ENCODE results near the gene CTXN3. TPM values are rescaled to one million over a fixed set of nuclear protein-coding genes. Genes with fewer than 3 reads are reported as not detected.

Gene CTXN3
- not detected in 2 replicates for total RNA-seq

- intact Hi-C loops (cut with micrococcal nuclease), result no loop called here
- no peak for DNase-seq (ENCODE audit: low spot score)
- no peaks in the 10 kb centered on the region for H3K9me3 Mint-ChIP-seq
- H3K4me1 Mint-ChIP-seq (ENCODE audit: low read depth), result no peaks in the 10 kb centered on the region
- no peak within 1 kb of the TSS for H3K27ac Mint-ChIP-seq
- H3K27me3 Mint-ChIP-seq (ENCODE audit: insufficient read depth), result peaks cover 8% of the 10 kb centered on the region
- no peaks in the 10 kb centered on the region for H3K36me3 Mint-ChIP-seq (ENCODE audit: low read depth)
- H3K4me3 Mint-ChIP-seq, result no peak within 1 kb of the TSS
These were observed at the start of gene CTXN3 for GRCh38 chr5:127649018-127649439. TSS of gene CTXN3 (plus strand) at chr5:127649082. CDS start at chr5:127657522, 8,440 bp downstream.

DNA sequence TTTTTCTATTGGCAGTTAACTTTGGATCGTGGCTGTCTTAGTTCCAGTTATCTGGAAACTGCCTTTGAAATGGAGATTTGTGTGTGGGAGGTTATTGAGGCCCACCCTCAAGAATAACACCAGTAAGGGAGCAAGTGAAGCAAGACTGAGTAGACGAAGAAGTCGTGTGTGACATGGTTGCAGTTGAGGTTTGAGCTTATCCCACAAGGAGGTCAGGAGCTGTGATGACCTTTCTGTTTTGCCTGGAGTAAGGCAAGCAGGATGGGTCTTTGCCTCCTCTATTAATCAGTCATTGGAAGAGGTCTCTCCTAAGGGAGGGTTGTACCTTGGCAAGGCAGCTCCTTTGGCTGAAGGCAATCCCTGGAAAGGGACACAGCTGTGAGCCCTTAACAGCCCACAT lies 49.6 kb upstream of the CTXN3 start:
- H3K36me3 Mint-ChIP-seq (ENCODE audit: low read depth), result no peaks in the 10 kb centered on the region
- H3K4me3 Mint-ChIP-seq, result no peak overlapping the region
- peaks cover 14% of the 10 kb centered on the region for H3K4me1 Mint-ChIP-seq (ENCODE audit: low read depth)
- DNase-seq (ENCODE audit: low spot score), result no peak
- no peaks in the 10 kb centered on the region for H3K27me3 Mint-ChIP-seq (ENCODE audit: insufficient read depth)
- H3K27ac Mint-ChIP-seq, result no peak overlapping the region
- H3K9me3 Mint-ChIP-seq, result no peaks in the 10 kb centered on the region
- intact Hi-C loops (cut with micrococcal nuclease), result no loop called here

DNA sequence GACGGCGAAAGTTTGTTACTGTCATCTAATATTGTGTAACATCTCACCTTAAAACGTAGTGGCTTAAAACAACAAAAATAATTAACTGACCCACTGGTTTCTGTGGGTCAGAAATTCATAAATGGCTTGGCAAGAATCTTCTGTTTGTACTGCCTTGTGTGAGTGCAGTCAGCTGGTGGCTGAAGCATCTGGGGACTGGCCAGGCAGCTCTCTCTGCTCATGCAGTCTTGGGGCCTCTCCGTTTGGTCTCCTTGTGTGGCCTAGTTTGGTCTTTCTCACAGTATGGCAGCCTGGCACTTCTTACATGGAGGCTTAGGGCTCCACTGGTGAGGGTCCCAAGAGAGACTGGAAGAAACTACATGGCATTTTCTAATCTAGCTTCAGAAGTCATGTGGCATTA lies 49.0 kb upstream of the CTXN3 start:
- no peaks in the 10 kb centered on the region for H3K27me3 Mint-ChIP-seq (ENCODE audit: insufficient read depth)
- no peak for DNase-seq (ENCODE audit: low spot score)
- H3K9me3 Mint-ChIP-seq, result no peaks in the 10 kb centered on the region
- H3K4me1 Mint-ChIP-seq (ENCODE audit: low read depth), result peaks cover 14% of the 10 kb centered on the region
- intact Hi-C loops (cut with micrococcal nuclease), result no loop called here
- no peak overlapping the region for H3K4me3 Mint-ChIP-seq
- H3K36me3 Mint-ChIP-seq (ENCODE audit: low read depth), result no peaks in the 10 kb centered on the region
- no peak overlapping the region for H3K27ac Mint-ChIP-seq

GRCh38 chr5:127601111-127601510 lies 47.8 kb upstream of the CTXN3 start:
- no peak for DNase-seq (ENCODE audit: low spot score)
- Mint-ChIP-seq H3K27ac (no peak overlapping the region), H3K4me3 (no peak overlapping the region), H3K27me3 (ENCODE audit: insufficient read depth) (no peaks in the 10 kb centered on the region), H3K36me3 (ENCODE audit: low read depth) (no peaks in the 10 kb centered on the region), H3K4me1 (ENCODE audit: low read depth) (peaks cover 6% of the 10 kb centered on the region), H3K9me3 (no peaks in the 10 kb centered on the region)
- intact Hi-C loops (cut with micrococcal nuclease), result no loop called here

GRCh38 chr5:127601601-127602000 lies 47.3 kb upstream of the CTXN3 start:
- intact Hi-C loops (cut with micrococcal nuclease), result no loop called here
- no peak overlapping the region for H3K27ac Mint-ChIP-seq
- H3K36me3 Mint-ChIP-seq (ENCODE audit: low read depth), result no peaks in the 10 kb centered on the region
- H3K4me1 Mint-ChIP-seq (ENCODE audit: low read depth), result peaks cover 5% of the 10 kb centered on the region
- no peaks in the 10 kb centered on the region for H3K9me3 Mint-ChIP-seq
- H3K27me3 Mint-ChIP-seq (ENCODE audit: insufficient read depth), result no peaks in the 10 kb centered on the region
- no peak for DNase-seq (ENCODE audit: low spot score)
- H3K4me3 Mint-ChIP-seq, result no peak overlapping the region

DNA sequence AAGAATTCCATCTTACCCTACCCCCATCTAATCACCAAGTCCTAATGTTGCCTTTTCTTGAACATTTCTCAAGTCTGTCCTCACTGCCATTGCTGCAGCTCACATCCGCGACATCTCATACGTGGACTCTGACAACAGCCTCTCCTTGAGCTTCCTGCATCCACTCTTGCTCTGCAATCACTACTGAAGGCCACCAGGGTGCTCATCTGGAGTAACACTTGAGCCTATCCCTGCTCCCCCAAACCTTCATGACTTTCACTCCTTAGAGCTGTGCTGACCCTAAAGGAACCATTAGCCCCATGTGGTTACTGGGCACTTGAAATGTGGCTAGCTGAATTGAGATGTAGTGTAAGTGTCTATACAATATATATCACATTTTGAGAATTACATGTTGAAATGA lies 46.4 kb upstream of the CTXN3 start:
- H3K27ac Mint-ChIP-seq, result no peak overlapping the region
- peaks cover 5% of the 10 kb centered on the region for H3K4me1 Mint-ChIP-seq (ENCODE audit: low read depth)
- DNase-seq (ENCODE audit: low spot score), result no peak
- intact Hi-C loops (cut with micrococcal nuclease), result no loop called here
- no peak overlapping the region for H3K4me3 Mint-ChIP-seq
- H3K27me3 Mint-ChIP-seq (ENCODE audit: insufficient read depth), result no peaks in the 10 kb centered on the region
- H3K36me3 Mint-ChIP-seq (ENCODE audit: low read depth), result no peaks in the 10 kb centered on the region
- H3K9me3 Mint-ChIP-seq, result no peaks in the 10 kb centered on the region

GRCh38 chr5:127602896-127603844 lies 45.7 kb upstream of the CTXN3 start:
- Mint-ChIP-seq H3K27ac (no peak overlapping the region), H3K4me3 (no peak overlapping the region), H3K4me1 (ENCODE audit: low read depth) (peaks cover 5% of the 10 kb centered on the region), H3K9me3 (no peaks in the 10 kb centered on the region), H3K27me3 (ENCODE audit: insufficient read depth) (no peaks in the 10 kb centered on the region), H3K36me3 (ENCODE audit: low read depth) (no peaks in the 10 kb centered on the region)
- intact Hi-C loops (cut with micrococcal nuclease), result no loop called here
- DNase-seq (ENCODE audit: low spot score), result no peak

GRCh38 chr5:127608077-127608660 lies 40.7 kb upstream of the CTXN3 start:
- peaks cover 5% of the 10 kb centered on the region for H3K4me1 Mint-ChIP-seq (ENCODE audit: low read depth)
- H3K36me3 Mint-ChIP-seq (ENCODE audit: low read depth), result no peaks in the 10 kb centered on the region
- no peaks in the 10 kb centered on the region for H3K27me3 Mint-ChIP-seq (ENCODE audit: insufficient read depth)
- H3K9me3 Mint-ChIP-seq, result no peaks in the 10 kb centered on the region
- H3K4me3 Mint-ChIP-seq, result no peak overlapping the region
- H3K27ac Mint-ChIP-seq, result no peak overlapping the region
- no peak for DNase-seq (ENCODE audit: low spot score)
- intact Hi-C loops (cut with micrococcal nuclease), result no loop called here

GRCh38 chr5:127609011-127609410 lies 39.9 kb upstream of the CTXN3 start:
- no peaks in the 10 kb centered on the region for H3K4me1 Mint-ChIP-seq (ENCODE audit: low read depth)
- no peak overlapping the region for H3K27ac Mint-ChIP-seq
- no peaks in the 10 kb centered on the region for H3K9me3 Mint-ChIP-seq
- intact Hi-C loops (cut with micrococcal nuclease), result no loop called here
- DNase-seq (ENCODE audit: low spot score), result no peak
- no peaks in the 10 kb centered on the region for H3K36me3 Mint-ChIP-seq (ENCODE audit: low read depth)
- no peak overlapping the region for H3K4me3 Mint-ChIP-seq
- no peaks in the 10 kb centered on the region for H3K27me3 Mint-ChIP-seq (ENCODE audit: insufficient read depth)

DNA sequence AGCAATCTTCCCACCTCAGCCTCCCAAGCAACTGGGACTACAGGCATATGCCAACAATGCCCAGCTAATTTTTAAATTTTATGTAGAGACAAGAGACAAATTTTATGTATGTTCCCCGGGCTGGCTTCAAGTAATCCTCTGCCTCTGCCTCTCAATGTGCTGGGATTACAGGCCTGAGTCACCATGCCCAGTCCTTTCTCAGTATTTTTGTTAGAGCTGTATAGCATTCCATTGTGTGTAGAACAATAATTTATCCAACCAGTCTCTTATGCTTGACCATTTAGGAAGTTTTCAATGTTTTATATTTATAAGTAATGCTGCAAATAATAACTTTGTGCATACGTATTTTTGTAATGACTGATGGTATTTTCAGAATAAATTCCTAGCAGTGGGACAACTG lies 38.9 kb upstream of the CTXN3 start:
- DNase-seq (ENCODE audit: low spot score), result no peak
- no peak overlapping the region for H3K4me3 Mint-ChIP-seq
- intact Hi-C loops (cut with micrococcal nuclease), result no loop called here
- H3K27me3 Mint-ChIP-seq (ENCODE audit: insufficient read depth), result no peaks in the 10 kb centered on the region
- no peaks in the 10 kb centered on the region for H3K9me3 Mint-ChIP-seq
- no peaks in the 10 kb centered on the region for H3K4me1 Mint-ChIP-seq (ENCODE audit: low read depth)
- H3K27ac Mint-ChIP-seq, result no peak overlapping the region
- no peaks in the 10 kb centered on the region for H3K36me3 Mint-ChIP-seq (ENCODE audit: low read depth)

GRCh38 chr5:127612441-127613141 lies 36.3 kb upstream of the CTXN3 start:
- Mint-ChIP-seq H3K4me3 (no peak overlapping the region), H3K27ac (no peak overlapping the region), H3K36me3 (ENCODE audit: low read depth) (no peaks in the 10 kb centered on the region), H3K9me3 (no peaks in the 10 kb centered on the region), H3K27me3 (ENCODE audit: insufficient read depth) (no peaks in the 10 kb centered on the region), H3K4me1 (ENCODE audit: low read depth) (no peaks in the 10 kb centered on the region)
- DNase-seq (ENCODE audit: low spot score), result no peak
- intact Hi-C loops (cut with micrococcal nuclease), result no loop called here

DNA sequence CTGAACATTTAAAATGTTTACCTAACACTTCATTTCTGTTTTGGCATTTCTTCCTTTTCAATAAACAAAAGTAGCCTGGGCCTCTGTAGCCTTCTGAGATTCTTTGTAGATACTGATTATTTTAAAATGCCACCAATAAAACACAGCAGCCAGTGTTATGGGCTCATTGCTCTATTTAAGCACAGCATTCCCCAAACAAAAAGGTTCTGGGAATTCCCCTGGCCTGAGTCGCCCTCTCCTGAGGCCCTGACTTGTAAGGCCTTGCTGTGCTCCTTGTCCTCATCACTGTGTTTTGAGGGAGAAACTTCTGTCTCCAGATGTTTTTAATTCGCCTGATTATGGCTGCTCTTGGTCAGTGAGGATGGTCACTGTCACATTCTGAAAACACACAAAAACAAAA lies 33.0 kb upstream of the CTXN3 start:
- no peaks in the 10 kb centered on the region for H3K9me3 Mint-ChIP-seq
- DNase-seq (ENCODE audit: low spot score), result no peak
- H3K4me1 Mint-ChIP-seq (ENCODE audit: low read depth), result no peaks in the 10 kb centered on the region
- H3K36me3 Mint-ChIP-seq (ENCODE audit: low read depth), result no peaks in the 10 kb centered on the region
- H3K4me3 Mint-ChIP-seq, result no peak overlapping the region
- intact Hi-C loops (cut with micrococcal nuclease), result no loop called here
- H3K27ac Mint-ChIP-seq, result no peak overlapping the region
- no peaks in the 10 kb centered on the region for H3K27me3 Mint-ChIP-seq (ENCODE audit: insufficient read depth)

DNA sequence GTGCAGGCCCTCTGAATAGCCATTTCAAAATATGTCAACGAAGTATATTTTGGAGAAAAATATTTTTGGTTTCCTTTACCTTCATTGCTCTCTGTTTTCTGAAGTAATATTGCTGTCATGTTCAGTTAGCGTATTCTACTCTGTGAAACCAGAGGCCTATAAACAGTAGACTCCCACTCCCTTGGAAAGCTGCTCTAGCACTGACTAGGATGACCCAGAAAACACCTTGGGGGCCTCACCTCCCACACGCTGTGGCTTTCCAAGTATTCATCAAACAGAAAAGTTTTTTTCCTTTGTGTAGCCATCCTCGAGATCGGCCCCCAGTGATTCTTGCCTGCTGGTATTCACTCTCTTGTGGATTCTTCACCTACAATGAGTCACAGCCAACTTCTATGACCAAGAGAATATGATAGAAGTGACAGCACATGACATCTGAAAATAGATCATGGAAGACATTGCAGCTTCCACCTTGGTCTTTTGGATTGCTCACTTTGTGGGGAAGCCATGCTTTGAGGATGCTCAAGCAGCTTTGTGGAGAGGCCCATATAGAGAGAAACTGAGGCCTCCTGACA lies 28.9 kb upstream of the CTXN3 start:
- no peaks in the 10 kb centered on the region for H3K4me1 Mint-ChIP-seq (ENCODE audit: low read depth)
- intact Hi-C loops (cut with micrococcal nuclease), result no loop called here
- H3K9me3 Mint-ChIP-seq, result no peaks in the 10 kb centered on the region
- no peak overlapping the region for H3K4me3 Mint-ChIP-seq
- DNase-seq (ENCODE audit: low spot score), result no peak
- peaks cover 4% of the 10 kb centered on the region for H3K27me3 Mint-ChIP-seq (ENCODE audit: insufficient read depth)
- no peak overlapping the region for H3K27ac Mint-ChIP-seq
- H3K36me3 Mint-ChIP-seq (ENCODE audit: low read depth), result no peaks in the 10 kb centered on the region
